GM12873 (cell line): ENCODE results near the gene HDAC10.

Source experiments
- TF ChIP-seq, protein P1 (sequence below): IDR thresholded peaks from 2 replicates; pipeline ENCODE4 v1.5.1; 2012; ENCODE audit warnings: low read depth, mild to moderate bottlenecking, moderate library complexity, low read length, control low read depth; ENCODE audit not compliant: insufficient read depth; ENCODE audit errors: missing control alignments

The HDAC10 gene

DNA sequence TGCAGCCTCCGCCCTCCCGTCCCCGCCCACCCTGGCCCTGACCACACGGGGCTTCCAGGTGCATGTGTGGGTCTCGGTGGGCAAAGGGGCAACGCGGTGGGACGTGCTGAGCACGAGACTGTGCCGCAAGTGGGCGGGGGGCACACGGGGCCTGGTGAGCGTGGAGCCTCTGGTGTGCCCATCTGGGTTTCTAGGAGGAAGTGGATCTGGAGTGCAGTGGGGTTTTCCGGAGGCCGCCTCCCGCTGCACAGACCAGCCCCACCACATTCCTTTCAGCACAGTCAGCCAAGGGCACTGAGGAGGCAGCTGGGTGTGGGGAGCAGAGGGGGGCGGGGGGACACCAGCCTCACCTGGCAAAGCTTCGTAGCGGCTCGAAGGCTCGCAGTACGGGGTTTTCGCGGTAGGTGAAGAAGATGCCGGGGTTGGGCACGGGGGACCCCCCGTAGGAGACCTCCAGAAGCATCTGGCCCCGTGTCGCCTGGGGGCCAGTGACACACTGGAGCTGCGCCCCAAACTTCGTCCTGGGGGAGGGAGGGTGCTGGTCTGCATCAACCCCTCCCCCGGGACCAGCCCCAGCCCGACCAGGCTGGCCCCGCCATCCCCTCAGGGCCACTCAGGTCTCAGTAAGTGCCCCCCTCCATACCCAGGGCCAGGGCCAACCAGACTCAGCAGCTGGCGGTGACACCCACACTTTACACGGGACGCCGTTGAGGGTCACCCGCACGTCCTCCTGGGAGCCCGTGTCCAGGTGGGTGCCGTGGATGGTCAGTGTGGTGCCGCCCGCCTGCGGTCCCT lies 31.5 kb upstream of the HDAC10 start:
- TF ChIP-seq, protein P1, sequence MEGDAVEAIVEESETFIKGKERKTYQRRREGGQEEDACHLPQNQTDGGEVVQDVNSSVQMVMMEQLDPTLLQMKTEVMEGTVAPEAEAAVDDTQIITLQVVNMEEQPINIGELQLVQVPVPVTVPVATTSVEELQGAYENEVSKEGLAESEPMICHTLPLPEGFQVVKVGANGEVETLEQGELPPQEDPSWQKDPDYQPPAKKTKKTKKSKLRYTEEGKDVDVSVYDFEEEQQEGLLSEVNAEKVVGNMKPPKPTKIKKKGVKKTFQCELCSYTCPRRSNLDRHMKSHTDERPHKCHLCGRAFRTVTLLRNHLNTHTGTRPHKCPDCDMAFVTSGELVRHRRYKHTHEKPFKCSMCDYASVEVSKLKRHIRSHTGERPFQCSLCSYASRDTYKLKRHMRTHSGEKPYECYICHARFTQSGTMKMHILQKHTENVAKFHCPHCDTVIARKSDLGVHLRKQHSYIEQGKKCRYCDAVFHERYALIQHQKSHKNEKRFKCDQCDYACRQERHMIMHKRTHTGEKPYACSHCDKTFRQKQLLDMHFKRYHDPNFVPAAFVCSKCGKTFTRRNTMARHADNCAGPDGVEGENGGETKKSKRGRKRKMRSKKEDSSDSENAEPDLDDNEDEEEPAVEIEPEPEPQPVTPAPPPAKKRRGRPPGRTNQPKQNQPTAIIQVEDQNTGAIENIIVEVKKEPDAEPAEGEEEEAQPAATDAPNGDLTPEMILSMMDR: no peak

GRCh38 chr22:50281957-50282356 lies 30.9 kb upstream of the HDAC10 start:
- TF ChIP-seq, protein P1: no peak

DNA sequence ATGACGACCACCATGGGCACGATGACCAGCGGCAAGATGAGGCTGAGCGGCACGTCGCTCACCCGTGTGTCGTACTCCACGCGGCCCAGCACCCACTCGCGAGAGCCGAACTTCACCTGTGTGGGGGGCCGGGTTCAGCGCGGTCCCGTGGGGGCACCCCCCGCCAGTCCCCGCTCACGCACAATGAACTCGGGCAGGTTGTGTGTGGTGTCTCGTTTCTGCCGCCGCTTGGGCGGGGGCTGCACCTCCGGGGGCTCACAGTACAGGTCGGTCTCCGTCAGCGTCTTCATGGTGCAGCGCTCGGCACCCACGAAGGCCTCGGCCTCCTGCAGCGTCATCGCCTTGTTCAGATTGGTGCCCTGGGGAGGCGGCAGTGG lies 30.3 kb upstream of the HDAC10 start:
- TF ChIP-seq, protein P1: no peak

DNA sequence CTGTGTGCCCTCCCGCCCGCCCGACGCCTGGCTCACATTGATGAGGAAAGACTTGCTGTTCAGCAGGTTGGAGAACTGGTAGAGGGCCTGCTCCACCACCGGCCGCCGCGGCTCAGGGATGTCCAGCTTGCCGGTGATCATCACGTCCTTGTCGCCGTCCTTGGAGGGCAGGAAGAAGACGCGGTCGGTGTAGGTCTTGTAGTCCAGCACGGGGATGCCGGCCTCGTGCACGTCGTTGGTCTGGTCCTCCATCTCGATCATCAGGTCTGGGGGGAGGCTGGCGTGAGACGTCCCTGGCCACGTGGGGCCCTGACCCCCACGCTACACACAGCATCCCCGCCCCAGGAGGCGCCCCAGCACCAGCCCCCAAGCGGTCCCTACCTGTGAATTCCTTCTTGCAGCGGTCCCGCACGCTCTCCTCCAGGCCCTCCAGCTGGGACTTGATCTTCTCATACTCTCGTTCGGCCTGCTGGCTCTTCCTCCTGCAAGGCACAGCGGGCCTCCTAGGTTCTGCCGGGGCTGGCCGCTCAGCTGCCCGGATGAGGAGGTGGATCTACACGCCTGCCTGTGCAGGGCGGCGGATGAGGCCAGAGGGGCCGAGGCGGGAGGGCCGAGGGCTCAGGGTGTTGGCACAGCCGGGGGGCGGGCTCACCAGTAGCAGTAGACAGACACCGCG lies 29.8 kb upstream of the HDAC10 start:
- TF ChIP-seq, protein P1: no peak

GRCh38 chr22:50280022-50280707 lies 29.1 kb upstream of the HDAC10 start:
- TF ChIP-seq, protein P1: no peak

DNA sequence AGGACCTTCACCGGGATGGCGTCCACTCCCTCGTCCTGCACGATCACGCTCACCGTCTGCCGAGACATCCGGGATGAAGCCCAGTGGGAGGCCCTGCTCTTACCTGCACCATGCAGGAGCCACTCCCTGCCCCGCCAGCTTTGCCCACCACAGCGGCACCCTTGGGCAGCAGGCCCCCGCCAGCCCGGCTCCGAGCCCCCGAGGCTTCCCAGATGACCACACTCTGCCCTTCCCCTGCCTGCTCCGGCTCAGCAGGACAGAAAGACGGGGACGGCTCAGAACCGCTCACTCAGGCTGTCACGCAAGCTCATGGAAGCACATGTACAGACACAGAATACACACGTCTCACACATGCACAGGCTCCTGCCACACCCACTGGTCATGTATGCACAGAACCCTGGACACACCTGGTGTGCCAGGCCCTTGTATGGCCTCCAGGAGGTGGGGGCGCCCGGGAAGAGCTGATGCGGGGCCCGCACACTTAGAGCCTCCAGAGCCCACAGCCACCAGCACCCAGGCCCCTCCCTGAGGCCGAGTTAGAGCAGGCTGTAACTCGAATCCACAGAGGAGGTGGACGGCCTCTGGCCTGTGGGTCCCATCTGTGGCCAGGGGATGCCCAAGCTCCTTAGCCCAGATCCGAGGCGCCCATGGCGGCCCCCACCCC lies 28.0 kb upstream of the HDAC10 start:
- TF ChIP-seq, protein P1: no peak

- TF ChIP-seq, protein P1: no peak
Measured at GRCh38 chr22:50278461-50278860, 27.4 kb upstream of the HDAC10 start.
